ENCODE results near the gene C3orf52. TPM values are rescaled to one million over a fixed set of nuclear protein-coding genes. Genes with fewer than 3 reads are reported as not detected.

The C3orf52 gene
- total and polyA plus RNA-seq, 2 donors (not counting 1 experiment from before 2014, with no cell fraction given): 0.18 to 3.9 TPM

GRCh38 chr3:112117415-112117814 lies 31.2 kb downstream of the C3orf52 start:
- Histone ChIP-seq H3K9me3 (ENCODE audit: control extremely low read depth in 1 of 3, control insufficient read depth in 2 of 3, insufficient read depth in 1 of 3, low read length in 2 of 3) (no peaks in the 10 kb centered on the region), H3K4me2 (replicated peaks; ENCODE audit: low read depth, low read length, poor library complexity, severe bottlenecking) (peak overlapping the region; percentile 56), H3K27ac (ENCODE audit: low read length in 2 of 2) (peak overlapping the region; percentile 46 to 69), H3K79me2 (ENCODE audit: control insufficient read depth, insufficient read depth, low read length) (no peaks in the 10 kb centered on the region), H2AFZ (ENCODE audit: insufficient read depth, low read depth, low read length, poor library complexity, severe bottlenecking) (no peak overlapping the region), H3K4me1 (ENCODE audit: control insufficient read depth in 2 of 2, insufficient read depth in 2 of 2, low read length in 2 of 2) (peaks cover 89 to 94% of the 10 kb centered on the region in 2 donors), H3K27me3 (replicated peaks in 1 of 4; ENCODE audit: control extremely low read depth in 1 of 4, control insufficient read depth in 3 of 4, insufficient read depth in 4 of 4, low read length in 3 of 4) (no peaks in the 10 kb centered on the region), H4K20me1 (ENCODE audit: control insufficient read depth, insufficient read depth, low read length, poor library complexity, severe bottlenecking) (no peaks in the 10 kb centered on the region), H3K36me3 (replicated peaks in 1 of 2; ENCODE audit: control extremely low read depth in 1 of 2, control insufficient read depth in 1 of 2, extremely low read depth in 1 of 2, insufficient read depth in 2 of 2, low read length in 1 of 2) (no peaks in the 10 kb centered on the region), H3K4me3 (ENCODE audit: control extremely low read depth in 1 of 5, extremely low read depth in 1 of 5, insufficient read depth in 1 of 5, low read depth in 2 of 5, low read length in 4 of 5) (no peak overlapping the region), H3K9ac (ENCODE audit: low read length) (no peak overlapping the region)
- Mint-ChIP-seq H3K4me1 (peaks cover 86% of the 10 kb centered on the region), H3K27me3 (no peaks in the 10 kb centered on the region), H3K9me3 (ENCODE audit: insufficient read depth) (no peaks in the 10 kb centered on the region), H3K4me3 (peak overlapping the region; percentile 69), H3K27ac (peak overlapping the region; percentile 78)
- WGBS (ENCODE audit: insufficient coverage): 83% methylated on average over 1 of the region's 1 CpG
- ChIA-PET CTCF (interaction anchor here (1.2 to 3.9 kb wide), 5 partner anchors 10 to 402 kb away, joined by 3 to 36 read pairs (median 4); partner anchors contain the start of genes GCSAM and SLC9C1), POLR2A (interaction anchor here (1.0 to 1.2 kb wide), 2 partner anchors 10 to 214 kb away, joined by 4 to 7 read pairs; no protein-coding TSS in a partner anchor)
- ATAC-seq (ENCODE audit: low read depth): no peak
- intact Hi-C loops (cut with micrococcal nuclease): no loop called here
- no peak for TF ChIP-seq EZH2 (IDR thresholded peaks at IDR 0.05; ENCODE audit: borderline replicate concordance, insufficient read depth, low read depth, low read length, poor library complexity, severe bottlenecking)
- TF ChIP-seq CTCF (IDR thresholded peaks at IDR 0.05): no peak
- no peak for DNase-seq

- Histone ChIP-seq H3K27ac (ENCODE audit: low read length in 2 of 2) (peak overlapping the region; percentile 67 to 78), H3K4me1 (ENCODE audit: control insufficient read depth in 2 of 2, insufficient read depth in 2 of 2, low read length in 2 of 2) (peaks cover 94 to 95% of the 10 kb centered on the region in 2 donors), H3K36me3 (replicated peaks in 1 of 2; ENCODE audit: control extremely low read depth in 1 of 2, control insufficient read depth in 1 of 2, extremely low read depth in 1 of 2, insufficient read depth in 2 of 2, low read length in 1 of 2) (peaks cover 0 to 2% of the 10 kb centered on the region in 2 experiments), H3K27me3 (replicated peaks in 1 of 4; ENCODE audit: control extremely low read depth in 1 of 4, control insufficient read depth in 3 of 4, insufficient read depth in 4 of 4, low read length in 3 of 4) (no peaks in the 10 kb centered on the region), H3K9ac (ENCODE audit: low read length) (no peak overlapping the region), H4K20me1 (ENCODE audit: control insufficient read depth, insufficient read depth, low read length, poor library complexity, severe bottlenecking) (no peaks in the 10 kb centered on the region), H3K9me3 (ENCODE audit: control extremely low read depth in 1 of 3, control insufficient read depth in 2 of 3, insufficient read depth in 1 of 3, low read length in 2 of 3) (no peaks in the 10 kb centered on the region), H3K79me2 (ENCODE audit: control insufficient read depth, insufficient read depth, low read length) (no peaks in the 10 kb centered on the region), H2AFZ (ENCODE audit: insufficient read depth, low read depth, low read length, poor library complexity, severe bottlenecking) (no peak overlapping the region), H3K4me2 (replicated peaks; ENCODE audit: low read depth, low read length, poor library complexity, severe bottlenecking) (peak overlapping the region; percentile 56), H3K4me3 (ENCODE audit: control extremely low read depth in 1 of 5, extremely low read depth in 1 of 5, insufficient read depth in 1 of 5, low read depth in 2 of 5, low read length in 4 of 5) (peak overlapping the region in 1 of 5 experiments; percentile 18)
- TF ChIP-seq EZH2 (IDR thresholded peaks at IDR 0.05; ENCODE audit: borderline replicate concordance, insufficient read depth, low read depth, low read length, poor library complexity, severe bottlenecking) (no peak), CTCF (IDR thresholded peaks at IDR 0.05) (peak; percentile 40)
- peaks cover 89% of the 10 kb centered on the region for H3K4me1 Mint-ChIP-seq
- peak; percentile 82 for DNase-seq
- peak overlapping the region; percentile 86 for H3K27ac Mint-ChIP-seq
- no peaks in the 10 kb centered on the region for H3K27me3 Mint-ChIP-seq
- intact Hi-C loops (cut with micrococcal nuclease): loop anchor here (1.0 kb wide), 2 partner anchors 11 to 15 kb away; partner anchors contain the start of gene GCSAM
- POLR2A ChIA-PET: interaction anchor here (0.7 to 1.2 kb wide), 3 partner anchors 10 to 341 kb away, joined by 3 to 7 read pairs (median 4); no protein-coding TSS in a partner anchor
- peak; percentile 62 for ATAC-seq (ENCODE audit: low read depth)
- 33% methylated on average over 2 of the region's 4 CpGs for WGBS (ENCODE audit: insufficient coverage)
- H3K4me3 Mint-ChIP-seq: peak overlapping the region; percentile 79
- CTCF ChIA-PET: interaction anchor here (1.2 to 3.9 kb wide), 4 partner anchors 15 to 402 kb away, joined by 3 to 36 read pairs (median 6); partner anchors contain the start of genes GCSAM and SLC9C1
- no peaks in the 10 kb centered on the region for H3K9me3 Mint-ChIP-seq (ENCODE audit: insufficient read depth)
These were observed 31.8 kb downstream of the C3orf52 start for GRCh38 chr3:112117841-112118571.

Data from B cell (primary cell).